ENCODE data around the gene ATAD3B. TPM values are rescaled to one million over a fixed set of nuclear protein-coding genes. Genes with fewer than 3 reads are reported as not detected.

ATAD3B gene
- polyA plus RNA-seq, 1 donor = 12.0 TPM

Other genes with a start within 250 kb of the ATAD3B start
- gene SDF4, start 239.8 kb upstream of the ATAD3B start, polyA plus RNA-seq (ENCODE audit: insufficient read length) = 88.6 TPM
- 16.3 TPM for gene B3GALT6, start 239.5 kb upstream of the ATAD3B start, polyA plus RNA-seq (ENCODE audit: insufficient read length)
- 4.8 TPM for gene C1QTNF12, start 225.0 kb upstream of the ATAD3B start, polyA plus RNA-seq (ENCODE audit: insufficient read length)
- 38.8 TPM for gene UBE2J2, start 197.9 kb upstream of the ATAD3B start, polyA plus RNA-seq (ENCODE audit: insufficient read length)
- gene SCNN1D, start 191.3 kb upstream of the ATAD3B start, polyA plus RNA-seq (ENCODE audit: insufficient read length) = 5.5 TPM
- gene ACAP3, start 163.8 kb upstream of the ATAD3B start, polyA plus RNA-seq (ENCODE audit: insufficient read length) = 44.6 TPM
- gene PUSL1, start 163.2 kb upstream of the ATAD3B start, polyA plus RNA-seq (ENCODE audit: insufficient read length) = 5.9 TPM
- gene INTS11, start 147.1 kb upstream of the ATAD3B start, polyA plus RNA-seq (ENCODE audit: insufficient read length) = 74.9 TPM
- 16.5 TPM for gene CPTP, start 147.0 kb upstream of the ATAD3B start, polyA plus RNA-seq (ENCODE audit: insufficient read length)
- gene TAS1R3, start 140.5 kb upstream of the ATAD3B start, polyA plus RNA-seq (ENCODE audit: insufficient read length) = 3.3 TPM
- gene DVL1, start 122.3 kb upstream of the ATAD3B start, polyA plus RNA-seq (ENCODE audit: insufficient read length) = 48.7 TPM
- 65.2 TPM for gene MXRA8, start 113.2 kb upstream of the ATAD3B start, polyA plus RNA-seq (ENCODE audit: insufficient read length)
- 69.3 TPM for gene AURKAIP1, start 96.6 kb upstream of the ATAD3B start, polyA plus RNA-seq (ENCODE audit: insufficient read length)
- 169 TPM for gene CCNL2, start 72.4 kb upstream of the ATAD3B start, polyA plus RNA-seq (ENCODE audit: insufficient read length)
- 111 TPM for gene MRPL20, start 64.5 kb upstream of the ATAD3B start, polyA plus RNA-seq (ENCODE audit: insufficient read length)
- 22.1 TPM for gene ANKRD65, start 50.5 kb upstream of the ATAD3B start, polyA plus RNA-seq (ENCODE audit: insufficient read length)
- 56.6 TPM for gene VWA1, start 36.1 kb upstream of the ATAD3B start, polyA plus RNA-seq (ENCODE audit: insufficient read length)
- gene ATAD3C, start 22.1 kb upstream of the ATAD3B start, polyA plus RNA-seq (ENCODE audit: insufficient read length) = 0.30 TPM
- 16.7 TPM for gene ATAD3A, start 40.4 kb downstream of the ATAD3B start, polyA plus RNA-seq (ENCODE audit: insufficient read length)
- gene TMEM240, start 68.9 kb downstream of the ATAD3B start, polyA plus RNA-seq (ENCODE audit: insufficient read length) = 4.1 TPM
- 95.9 TPM for gene SSU72, start 103.1 kb downstream of the ATAD3B start, polyA plus RNA-seq (ENCODE audit: insufficient read length)
- 2.0 TPM for gene FNDC10, start 128.4 kb downstream of the ATAD3B start, polyA plus RNA-seq (ENCODE audit: insufficient read length)
- gene MIB2, start 143.7 kb downstream of the ATAD3B start, polyA plus RNA-seq (ENCODE audit: insufficient read length) = 78.7 TPM
- gene MMP23B, start 160.4 kb downstream of the ATAD3B start, polyA plus RNA-seq (ENCODE audit: insufficient read length) = 44.9 TPM
- gene CDK11B, start 187.2 kb downstream of the ATAD3B start, polyA plus RNA-seq (ENCODE audit: insufficient read length) = 35.3 TPM
- 47.2 TPM for gene SLC35E2B, start 221.0 kb downstream of the ATAD3B start, polyA plus RNA-seq (ENCODE audit: insufficient read length)

Measured in forelimb muscle (tissue), 1 donor.